Omental fat pad (tissue), 4 donors: Measurements from ENCODE around the gene GPR107. TPM values are rescaled to one million over a fixed set of nuclear protein-coding genes. Genes with fewer than 3 reads are reported as not detected.

Experiments
- ATAC-seq: fragments of 150-250 bp; one replicate; pipeline ENCODE4 v1.9.1; 2016; ENCODE audit warnings: mild to moderate bottlenecking, moderate library complexity; ENCODE audit not compliant: low FRiP score
- DNase-seq: peaks from one replicate; pipeline ENCODE4 v3.0.0-alpha.2; 2019; ENCODE audit warnings: low spot score
- CTCF ChIP-seq, 3 donors: fragments of 450-650 bp; IDR thresholded peaks; one replicate each; pipeline ENCODE4 v1.5.1; 2016 to 2017; ENCODE audit warnings: antibody characterized with exemption in 3 of 3, mild to moderate bottlenecking in 3 of 3, moderate library complexity in 2 of 3
- small RNA-seq: library from RNA; depleted of rRNA; stranded (forward); fragments of <200 nt; gene quantifications from one replicate; pipeline ENCODE3, GENCODE V24; 2016
- total RNA-seq, 4 donors: library from RNA; depleted of rRNA; stranded (reverse); fragments of >200 nt; gene quantifications; one replicate each; pipeline ENCODE4 v1.1.0, GENCODE V29; 2016

Gene GPR107
- total RNA-seq, 4 donors from 2014 or later, result 17.5 to 24.1 (median 20.0) TPM

- no peak for TF ChIP-seq CTCF (IDR thresholded peaks at IDR 0.05)
- ATAC-seq (no peak), DNase-seq (no peak)
These were observed 133.8 kb downstream of the GPR107 start for GRCh38 chr9:130187523-130187846.

DNA sequence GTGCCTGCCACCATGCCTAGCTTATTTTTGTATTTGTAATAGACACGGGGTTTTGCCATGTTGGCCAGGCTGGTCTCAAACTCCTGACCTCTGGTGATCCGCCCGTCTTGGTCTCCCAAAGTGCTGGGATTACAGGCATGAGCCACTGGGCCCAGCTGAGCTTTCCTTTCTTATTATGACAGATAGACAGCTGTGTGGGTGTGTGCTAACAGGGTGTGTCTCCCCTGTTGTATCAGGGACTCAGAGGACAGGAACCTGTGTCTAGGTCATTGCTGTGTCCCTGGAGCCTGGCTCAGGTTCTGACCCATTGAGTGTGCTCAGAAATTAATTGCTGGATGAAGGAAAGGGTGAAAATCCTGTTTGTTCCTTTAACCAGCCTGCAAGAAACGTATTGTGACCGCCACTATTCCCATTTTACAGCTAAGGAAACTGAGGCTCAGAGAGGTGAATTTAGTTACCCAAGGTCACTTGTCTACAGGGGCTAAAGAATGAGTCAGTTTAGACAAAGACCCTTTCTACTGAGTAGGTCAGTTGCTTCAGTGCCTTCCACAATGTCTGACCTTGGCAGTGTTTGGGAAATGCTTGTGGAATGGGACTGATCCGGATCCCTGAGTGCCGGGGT is 135.3 kb downstream of the GPR107 start:
- DNase-seq (no peak), ATAC-seq (no peak)
- TF ChIP-seq CTCF (IDR thresholded peaks at IDR 0.05), result no peak

Small RNAs within 50 kb of the gene (small RNA-seq; reads per million reads assigned to genes)
- gene RF00019, result not detected

Other genes starting within 250 kb of the GPR107 start
- gene TOR1A, start 229.8 kb upstream of the GPR107 start, total RNA-seq, result 10 to 100 TPM; 37.4 to 62.6 (median 51.0) TPM
- gene C9orf78, start 218.6 kb upstream of the GPR107 start, total RNA-seq, result 10 to 100 TPM; 44.1 to 98.0 (median 45.0) TPM
- gene USP20, start 218.4 kb upstream of the GPR107 start, total RNA-seq, result 10 to 100 TPM; 11.5 to 18.5 (median 15.5) TPM
- 10 to 100 TPM; 38.7 to 53.4 (median 45.9) TPM for gene FNBP1, start 10.7 kb upstream of the GPR107 start, total RNA-seq
- 10 to 100 TPM in 1 of 4 donors, 1 to 10 TPM in 3; 2.5 to 14.7 (median 4.0) TPM for gene NCS1, start 118.5 kb downstream of the GPR107 start, total RNA-seq
- 1 to 10 TPM in 1 of 4 donors, under 1 TPM in 3; 0.19 to 5.8 (median 0.75) TPM for gene HMCN2, start 211.9 kb downstream of the GPR107 start, total RNA-seq